GM18507 (cell line): ENCODE results near the gene TMEM89.

Experiments
- DNase-seq: peaks from one replicate; pipeline ENCODE4 v3.0.0; 2011; ENCODE audit warnings: low read depth; ENCODE audit not compliant: insufficient read length; ENCODE audit errors: extremely low spot score
- FAIRE-seq: peaks from 2 replicates; lab custom pipeline; 2011; peaks lifted over from hg19 to GRCh38; lab: Jason Lieb, UNC

The TMEM89 gene

DNA sequence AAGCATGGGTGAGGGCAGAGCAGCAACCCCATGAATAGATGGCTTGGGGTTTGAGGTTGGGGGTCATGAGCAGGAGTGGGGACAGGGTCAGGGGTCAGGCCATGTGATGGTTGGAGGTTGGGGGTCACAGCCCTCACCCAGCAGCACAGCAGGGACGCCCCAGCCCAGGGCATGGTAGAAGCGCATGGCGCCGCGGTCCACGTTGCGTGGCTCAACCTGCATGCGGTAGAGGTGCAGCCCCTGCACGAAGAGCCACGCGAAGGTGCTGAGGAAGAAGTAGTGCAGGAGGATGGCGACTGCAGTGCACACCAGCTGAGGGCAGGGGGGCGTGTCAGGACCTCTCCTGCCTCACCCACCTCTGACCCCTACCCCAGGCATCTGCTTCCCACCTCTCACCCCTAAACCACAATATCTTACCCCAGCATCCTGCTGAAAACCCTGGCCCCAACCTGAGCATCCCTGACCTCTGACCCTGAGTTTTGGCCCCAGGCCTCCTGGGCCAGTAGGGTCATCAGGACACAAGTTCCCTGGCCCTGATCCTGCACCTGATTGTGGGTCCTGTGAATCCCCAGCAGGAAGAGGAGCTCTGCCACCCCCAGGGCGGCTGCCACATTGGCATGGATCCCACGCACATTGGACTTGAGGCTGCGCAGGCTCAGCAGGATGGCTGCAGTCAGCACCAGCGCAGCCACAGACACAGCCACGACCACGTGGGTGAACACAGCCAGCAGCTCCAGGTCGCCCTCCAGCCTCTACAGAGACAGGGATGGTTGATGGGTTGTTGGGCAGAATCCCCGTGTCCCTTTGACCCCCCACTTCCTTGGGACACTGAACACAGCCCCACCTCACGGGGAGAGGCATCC lies 23.6 kb upstream of the TMEM89 start:
- FAIRE-seq, result no peak
- DNase-seq, result no peak

DNA sequence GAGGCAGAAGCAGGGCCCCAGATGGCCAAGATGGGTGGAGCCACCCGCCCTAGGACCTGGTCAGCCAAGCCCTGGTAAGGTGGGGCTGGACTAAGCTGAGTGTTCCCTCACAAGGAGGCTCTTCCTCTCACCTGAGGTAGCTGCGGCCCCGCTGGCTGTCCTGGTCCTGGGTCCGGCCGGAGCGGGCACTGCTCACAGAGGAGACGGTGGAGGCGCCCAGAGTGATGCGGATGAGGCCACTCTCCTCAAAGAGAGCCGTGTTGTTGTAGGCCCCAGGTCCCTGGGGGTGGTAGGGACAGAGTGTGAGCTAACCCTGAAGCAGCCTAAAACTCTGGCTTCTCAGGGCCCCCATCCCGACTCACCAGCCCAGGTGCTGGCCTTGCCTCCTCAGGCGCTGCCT lies 21.0 kb upstream of the TMEM89 start:
- DNase-seq (no peak), FAIRE-seq (no peak)

DNA sequence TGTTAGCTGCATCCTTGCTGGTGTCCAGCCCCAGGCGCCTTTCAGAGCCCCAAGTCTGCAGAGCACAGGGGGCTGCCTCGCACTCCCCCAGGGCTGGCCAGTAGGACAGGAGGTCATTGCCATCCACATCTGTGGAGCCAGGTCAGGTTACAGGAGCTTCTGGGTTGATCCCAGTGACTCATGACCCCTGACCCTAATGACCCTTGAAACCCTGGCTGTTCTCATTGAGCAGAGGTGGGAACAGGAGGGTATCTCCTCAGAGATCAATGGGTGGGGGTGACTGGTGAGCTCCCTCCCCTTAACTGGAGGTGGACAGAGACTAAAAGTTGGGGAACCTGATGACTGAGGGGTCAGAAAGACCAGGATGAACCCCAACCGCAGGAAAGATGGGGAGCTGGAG lies 19.8 kb upstream of the TMEM89 start:
- DNase-seq, result no peak
- FAIRE-seq, result no peak

DNA sequence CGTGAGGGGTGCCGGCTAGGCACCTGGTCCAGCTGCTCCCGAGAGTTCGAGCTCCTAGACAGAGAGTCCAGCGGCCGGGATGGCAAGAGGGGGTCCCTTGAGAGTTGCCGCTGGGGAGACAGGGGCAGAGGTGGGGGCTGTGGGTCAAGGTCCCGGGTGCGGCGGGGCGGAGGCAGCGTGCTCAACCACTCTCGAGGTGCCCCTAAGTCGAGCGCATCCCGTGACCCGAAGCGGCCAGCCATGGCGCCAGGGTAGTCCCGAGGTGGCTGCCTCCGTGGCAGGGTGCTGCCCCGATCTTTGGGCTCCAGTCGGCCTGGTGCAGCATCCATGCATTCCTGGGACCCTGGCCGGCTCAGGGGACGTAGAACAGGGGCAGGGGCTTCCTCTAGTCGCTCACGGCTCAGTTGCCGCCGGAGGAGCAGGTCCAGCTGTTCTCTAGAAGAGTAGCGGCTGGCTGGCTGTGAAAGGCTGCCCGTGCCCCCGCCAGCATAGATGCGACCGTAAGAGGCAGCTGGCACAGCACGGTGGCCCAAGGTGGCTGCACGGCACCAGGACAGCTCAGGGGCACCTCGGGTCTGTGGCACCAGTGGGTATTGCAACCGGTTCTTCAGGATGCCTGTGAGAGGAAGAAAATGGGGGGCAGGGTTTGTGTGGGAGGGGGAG lies 18.5 kb upstream of the TMEM89 start:
- DNase-seq (no peak), FAIRE-seq (no peak)

DNA sequence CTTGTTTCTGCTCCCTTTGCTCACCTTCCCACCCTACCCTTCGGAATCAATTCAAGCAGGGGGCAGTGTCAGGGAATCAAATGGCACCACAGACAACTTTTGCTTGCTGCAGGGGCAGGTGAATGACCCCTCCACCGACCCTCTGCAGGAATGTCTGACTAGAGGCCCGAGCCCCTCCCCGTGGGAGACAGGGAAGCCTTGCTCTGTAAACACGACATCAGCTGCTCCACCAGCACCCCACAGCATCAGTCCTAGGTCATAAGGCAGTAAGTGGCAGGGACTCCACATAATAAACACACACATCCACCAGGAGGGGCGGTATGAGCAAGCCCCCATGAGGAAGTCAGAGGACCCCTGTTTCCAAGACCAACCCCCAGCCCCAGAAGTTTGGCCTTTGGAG lies 15.7 kb upstream of the TMEM89 start:
- no peak for DNase-seq
- FAIRE-seq, result no peak

DNA sequence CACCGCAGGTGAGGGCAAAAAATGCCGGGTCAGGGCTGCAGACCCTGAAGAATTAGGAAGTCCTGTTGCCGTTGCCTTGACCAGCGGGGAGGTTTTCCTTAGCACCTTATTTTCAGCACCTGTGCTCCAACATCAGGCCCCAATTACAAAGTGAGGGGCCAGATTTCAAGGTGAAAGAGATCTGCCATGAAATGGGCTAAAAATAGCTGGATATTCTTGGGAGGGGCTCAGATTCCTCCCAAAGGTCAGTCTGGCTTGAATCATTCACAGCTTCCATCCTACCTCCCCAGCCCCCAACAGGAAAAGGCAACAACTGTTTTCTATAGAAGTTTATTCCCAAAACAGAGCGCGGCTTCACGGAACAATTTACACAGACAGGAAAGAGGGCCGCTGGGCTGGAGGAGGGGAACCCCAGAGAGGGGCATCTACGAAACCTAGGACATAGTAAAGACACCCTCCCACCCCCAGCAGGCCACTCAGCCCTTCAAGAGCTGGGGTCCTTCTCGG lies 14.6 kb upstream of the TMEM89 start:
- FAIRE-seq, result no peak
- no peak for DNase-seq

DNA sequence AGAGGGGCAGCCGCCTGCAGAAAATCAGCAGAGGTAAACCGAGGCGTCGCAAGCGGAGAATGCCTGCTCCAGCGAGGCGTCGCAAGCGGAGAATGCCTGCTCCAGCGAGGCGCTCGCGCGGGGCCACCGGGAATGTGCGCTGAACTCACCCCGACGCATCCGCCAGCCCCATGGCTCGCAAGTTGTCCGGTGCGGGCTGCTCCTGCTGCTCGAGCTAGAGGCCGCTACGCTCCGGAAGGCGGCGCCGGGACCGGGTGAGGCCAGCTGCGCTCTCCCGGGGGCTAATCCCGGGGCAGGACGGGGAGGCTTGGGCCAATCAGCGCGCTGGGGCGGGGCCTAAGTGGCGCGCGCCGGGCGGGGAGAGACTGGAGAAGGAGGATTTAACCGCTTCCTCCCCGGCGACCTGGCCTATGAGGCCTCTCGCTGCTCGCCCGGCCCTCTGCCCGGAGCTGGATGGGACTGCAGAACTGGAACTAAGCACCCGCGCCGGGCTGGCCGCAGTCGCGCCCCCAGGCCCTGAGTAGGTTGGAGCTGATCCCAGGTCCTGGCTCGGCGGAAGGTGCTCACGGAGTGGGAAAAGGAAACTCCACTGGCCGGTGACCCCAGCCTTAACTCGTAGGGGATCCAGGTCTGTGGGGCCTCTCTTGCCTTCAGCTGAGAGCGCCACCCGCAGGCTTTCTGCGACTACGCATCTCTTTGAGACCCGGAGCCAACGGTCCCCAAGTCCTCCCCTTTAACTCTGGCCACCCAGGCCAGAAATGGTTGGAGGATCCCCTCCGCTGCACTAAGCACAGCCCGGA lies 13.9 kb upstream of the TMEM89 start, which contains the start of gene SLC26A6:
Gene SLC26A6, minus strand, starts transcription at position 240 of the 800 bp plus-strand sequence. Its CDS starts 68 bp downstream, at position 172.
- peak; percentile 100 for DNase-seq
- FAIRE-seq, result peak; percentile 99

DNA sequence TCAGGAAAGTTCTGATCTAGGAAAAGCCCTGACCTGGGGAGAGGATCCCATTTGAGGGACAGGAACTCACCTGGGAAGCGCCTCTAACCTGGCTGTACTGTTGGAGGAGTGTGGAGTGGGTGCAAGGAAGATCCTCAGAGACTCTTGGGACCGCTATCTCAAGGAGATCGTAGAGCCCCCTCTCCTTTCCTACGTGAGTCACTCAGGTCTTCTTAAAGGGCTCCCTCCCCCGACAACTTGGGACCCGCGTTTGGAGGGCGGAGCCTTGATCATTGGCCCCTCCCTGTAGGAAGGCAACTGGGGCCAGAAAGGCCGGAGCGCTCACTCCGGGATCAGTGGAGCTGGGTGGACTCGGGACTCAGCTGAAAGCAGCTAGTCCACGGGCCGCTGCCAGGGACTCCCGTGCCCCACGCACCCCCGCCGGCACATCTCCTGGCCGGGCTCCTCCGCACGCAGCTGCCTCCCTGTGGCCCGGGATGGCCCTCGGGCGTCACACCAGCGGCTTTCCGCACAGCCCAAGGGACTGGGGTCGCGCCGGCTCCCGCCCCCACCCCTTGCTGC lies 13.2 kb upstream of the TMEM89 start:
- DNase-seq, result peak; percentile 44
- FAIRE-seq, result peak; percentile 83

DNA sequence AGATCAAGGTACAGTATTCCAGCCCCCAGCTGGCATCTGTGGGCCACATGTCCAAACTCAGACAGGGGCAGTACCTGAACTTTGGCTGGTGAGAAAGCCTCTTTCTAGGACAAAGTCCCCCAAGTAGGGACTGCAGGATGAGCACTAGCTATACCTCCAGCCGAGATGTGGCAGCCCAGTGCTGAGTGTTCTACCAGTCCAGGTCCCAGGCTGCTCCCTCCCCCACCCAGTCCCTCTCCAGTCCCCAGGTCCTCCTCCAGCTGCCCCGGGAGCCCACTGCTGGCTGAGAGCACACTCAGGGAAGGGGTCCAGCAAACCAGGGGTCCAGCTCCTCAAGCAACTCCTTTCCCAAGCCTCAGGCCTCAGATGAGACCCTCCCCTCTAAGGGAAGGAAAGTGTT lies 12.2 kb upstream of the TMEM89 start:
- FAIRE-seq, result no peak
- no peak for DNase-seq

DNA sequence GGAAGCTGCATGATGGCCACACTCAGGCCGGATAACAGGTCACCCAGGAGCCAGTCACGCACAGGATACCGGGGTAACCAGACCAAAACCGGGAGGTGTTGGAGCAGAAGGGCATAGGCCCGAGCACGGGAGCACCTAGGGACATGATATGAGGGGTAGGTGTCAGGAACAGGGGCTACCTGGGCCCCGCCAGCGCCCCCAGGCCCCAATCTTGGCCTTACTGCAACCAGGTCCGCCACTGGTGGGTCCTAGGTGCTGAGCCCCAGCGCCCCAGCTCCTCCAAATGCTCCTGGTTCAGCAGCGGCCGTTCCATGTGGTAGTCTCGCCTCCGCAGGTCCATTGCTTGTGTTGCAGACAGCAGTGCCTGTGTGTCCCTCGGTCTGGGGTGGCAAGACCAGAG lies 11.7 kb upstream of the TMEM89 start:
- FAIRE-seq (no peak), DNase-seq (no peak)

DNA sequence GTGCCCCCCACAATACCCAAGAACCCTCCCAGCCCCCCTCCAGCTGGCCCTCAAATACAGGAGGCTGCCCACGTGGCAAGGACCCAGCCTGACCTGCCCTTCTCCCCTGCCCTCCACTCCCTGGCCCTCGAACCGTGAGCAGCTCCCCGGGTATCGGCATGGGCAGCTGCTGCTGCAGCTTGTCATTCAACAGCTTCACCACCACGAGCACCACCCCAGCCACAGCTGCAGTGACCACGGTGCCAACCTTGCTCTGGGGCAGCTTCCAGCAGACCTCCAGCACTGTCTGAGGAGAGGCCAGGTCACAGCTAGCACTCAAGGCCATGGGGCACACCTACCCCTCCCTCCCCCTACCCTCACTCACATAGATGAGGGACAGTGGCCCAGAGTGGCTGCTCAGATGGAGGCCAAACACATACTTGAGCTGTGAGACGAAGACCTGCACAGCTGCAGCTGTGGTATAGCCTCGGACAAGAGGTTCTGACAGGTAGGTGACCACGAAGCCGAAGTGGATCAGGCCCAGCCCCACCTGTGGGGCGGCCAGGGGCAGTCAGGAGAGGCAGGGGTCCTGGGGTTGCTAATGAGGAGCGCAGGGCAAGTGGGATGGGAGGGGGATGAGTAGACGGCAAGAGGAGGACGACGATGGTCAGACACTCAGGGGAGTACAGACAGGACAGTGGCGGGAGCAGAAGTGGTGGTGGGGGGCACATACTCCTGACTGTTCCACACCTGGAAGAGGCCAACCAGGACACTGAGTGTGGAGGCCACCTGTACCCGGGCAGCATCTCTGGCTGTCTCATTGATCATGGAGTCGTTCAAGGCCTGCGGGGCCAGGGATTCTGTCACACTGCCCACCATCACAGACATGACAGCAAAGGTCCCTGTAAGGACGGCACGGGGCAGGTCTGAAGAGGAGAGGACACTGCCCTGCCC lies 10.2 kb upstream of the TMEM89 start:
- FAIRE-seq (no peak), DNase-seq (no peak)

DNA sequence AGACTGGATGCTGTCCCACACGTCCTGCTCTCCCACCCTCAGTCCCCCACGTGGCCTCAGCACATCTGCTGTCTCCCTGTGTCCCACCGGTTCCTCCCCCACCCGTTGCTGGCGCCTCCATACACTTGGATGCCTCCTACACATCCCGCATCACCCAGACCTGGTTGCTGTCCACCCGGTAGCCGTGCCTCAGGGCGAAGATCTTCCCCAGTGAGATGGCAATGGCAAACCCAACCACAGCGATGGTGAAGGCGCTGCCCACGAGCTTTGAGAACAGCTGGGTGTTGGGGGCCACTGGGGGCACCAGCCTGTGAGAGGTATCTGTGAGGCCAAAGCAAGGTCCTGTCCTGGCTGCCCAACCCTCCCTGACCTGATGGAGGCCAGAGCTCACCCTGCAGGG lies 9.3 kb upstream of the TMEM89 start:
- no peak for FAIRE-seq
- DNase-seq, result no peak

DNA sequence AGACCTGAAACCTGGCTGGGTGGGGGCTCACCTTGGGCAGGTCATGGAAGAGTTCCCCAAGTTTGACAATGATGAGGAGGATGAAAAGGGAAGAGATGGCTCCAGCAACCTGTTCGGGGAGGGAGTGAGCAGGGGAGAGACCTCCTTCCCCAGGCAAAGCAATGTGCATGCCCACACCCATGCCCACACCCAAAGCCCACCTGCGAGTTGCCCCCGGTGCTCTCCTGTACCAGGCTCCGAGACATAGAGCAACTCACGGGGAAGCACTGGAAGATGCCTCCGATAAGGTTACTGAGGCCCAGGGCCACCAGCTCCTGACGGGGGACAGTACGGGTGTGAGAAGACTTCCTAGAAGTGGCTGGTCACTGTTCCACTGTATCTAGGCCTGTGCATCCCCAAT lies 8.8 kb upstream of the TMEM89 start:
- no peak for FAIRE-seq

DNA sequence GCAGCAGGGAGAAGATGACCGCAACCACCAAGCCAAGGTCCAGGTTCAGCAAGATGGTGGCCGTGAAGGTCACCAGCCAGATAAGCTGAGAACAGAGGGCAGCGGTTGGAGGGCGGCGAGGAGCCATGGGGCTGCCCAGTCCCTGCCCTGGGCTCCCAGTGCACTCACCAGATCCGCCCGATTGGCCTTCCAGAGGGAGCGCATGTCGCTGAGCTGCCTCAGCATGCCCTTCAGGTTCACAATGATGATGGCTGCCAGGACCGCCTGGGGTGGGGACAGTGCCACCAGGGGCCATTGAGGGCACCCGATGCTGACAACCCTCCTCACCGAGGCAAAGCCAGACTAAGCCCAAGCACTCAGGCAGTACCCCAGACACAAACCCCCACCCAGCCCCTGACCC lies 8.3 kb upstream of the TMEM89 start:
- FAIRE-seq (no peak), DNase-seq (no peak)

More for the DNA sequence above, 8.8 kb upstream of the TMEM89 start:
- DNase-seq, result no peak

DNA sequence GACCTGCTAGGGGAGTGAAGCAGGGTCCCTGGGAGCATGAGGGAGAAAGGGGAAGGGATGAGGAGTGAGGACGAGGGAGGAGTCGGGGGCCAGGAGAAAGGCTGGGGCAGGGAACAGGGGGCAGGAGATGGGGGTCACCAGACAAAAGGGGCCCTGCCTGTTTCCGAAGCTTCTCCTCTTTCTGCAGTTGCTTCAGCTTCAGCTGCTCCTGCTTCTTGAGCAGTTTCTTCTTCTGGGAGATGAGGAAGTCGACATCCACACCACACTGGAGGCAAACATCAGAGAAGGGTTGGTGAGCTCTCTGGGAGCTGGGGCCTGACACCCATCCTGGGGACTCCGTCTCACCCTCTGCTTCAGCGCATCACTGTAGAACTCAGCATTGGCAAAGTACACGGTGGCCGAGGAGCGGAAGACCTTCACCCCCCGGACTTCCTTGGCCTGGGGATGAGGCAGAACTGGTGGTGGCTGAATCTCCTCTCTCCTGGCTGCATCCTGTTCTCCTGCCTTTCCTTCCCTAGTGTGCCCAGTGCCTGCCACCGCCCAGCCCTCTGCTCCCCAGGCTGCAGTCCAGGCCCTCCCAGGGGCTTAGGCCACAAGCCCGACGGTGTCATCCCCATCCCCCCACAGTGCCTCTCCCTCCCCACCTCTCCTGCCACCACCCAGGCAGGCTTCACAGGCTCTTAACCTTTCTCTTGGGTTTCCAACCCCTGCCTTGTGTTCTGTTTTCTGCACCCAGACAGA lies 6.9 kb upstream of the TMEM89 start:
- no peak for FAIRE-seq
- no peak for DNase-seq

DNA sequence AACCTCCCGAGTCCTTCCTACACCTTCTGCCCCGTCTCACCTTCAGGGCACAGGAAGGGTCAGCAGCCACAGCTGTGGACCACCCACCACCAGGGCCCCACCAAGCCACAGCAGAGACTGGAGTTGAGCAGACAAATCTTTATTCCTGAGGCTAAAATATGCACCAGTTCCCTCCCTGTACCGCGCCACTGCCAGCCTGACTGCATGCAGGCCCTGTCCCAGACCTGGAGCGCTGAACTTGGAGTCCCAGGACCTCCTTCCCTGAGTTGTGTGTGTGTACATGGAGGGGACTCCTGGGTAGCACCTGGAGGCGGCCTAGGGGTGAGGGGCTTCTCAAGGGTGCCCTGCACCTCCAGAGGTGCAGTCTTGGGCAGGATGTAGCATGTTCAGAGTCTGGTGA lies 4.0 kb upstream of the TMEM89 start:
- FAIRE-seq (no peak), DNase-seq (no peak)

DNA sequence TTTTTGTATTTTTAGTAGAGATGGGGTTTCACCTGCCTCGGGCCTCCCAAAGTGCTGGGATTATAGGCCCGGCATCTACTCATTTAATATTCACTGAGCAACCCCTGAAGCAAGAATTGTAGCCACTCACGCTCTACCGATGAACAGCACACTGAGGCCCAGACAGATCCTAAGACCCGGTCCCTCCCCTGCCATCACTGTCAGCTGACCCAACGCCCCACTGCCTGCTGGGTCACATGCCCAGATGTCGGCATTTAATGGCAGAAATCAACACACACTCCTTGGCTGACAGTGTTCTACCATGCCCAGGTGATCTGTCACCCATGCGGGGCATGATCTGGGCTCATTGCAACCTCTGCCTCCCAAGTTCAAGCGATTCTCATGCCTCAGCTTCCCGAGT lies 3.2 kb upstream of the TMEM89 start:
- DNase-seq, result no peak
- FAIRE-seq, result no peak
